ENCODE data around the gene CHCHD3.

GRCh38 chr7:132869166-132869861 is 212.6 kb downstream of the CHCHD3 start:
- TF ChIP-seq CTCF (IDR thresholded peaks at IDR 0.05), result no peak
- TF ChIP-seq POLR2A (IDR thresholded peaks at IDR 0.05), result no peak
